ENCODE data around the gene SPATA7.
A peak's percentile ranks its signal among the peaks of the same experiment; 100 is the strongest.

Gene SPATA7

DNA sequence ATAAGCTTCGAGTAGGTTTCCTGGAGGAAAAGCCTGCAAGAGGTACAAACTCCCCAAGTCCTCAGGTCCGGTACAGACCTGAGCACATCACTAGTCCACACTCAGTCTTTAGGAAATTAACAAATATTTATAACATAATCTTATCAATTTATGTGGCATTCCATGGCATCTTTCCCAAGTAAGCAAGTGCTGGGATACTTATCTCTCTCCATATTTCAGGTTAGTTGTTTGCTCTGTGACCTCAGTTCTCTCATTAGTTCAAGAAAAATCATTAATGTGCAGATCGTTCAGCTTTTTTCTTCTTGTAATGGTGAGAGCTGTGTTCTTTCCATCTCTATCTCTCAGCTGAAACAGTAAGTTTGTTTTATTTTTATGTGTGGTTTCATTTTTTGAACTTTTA, 34.7 kb downstream of the SPATA7 start:
- no peak overlapping the region for H3K4me3 ChIP-seq (ENCODE audit: low read length)
- H3K36me3 ChIP-seq (ENCODE audit: insufficient read depth, low read length) = peaks cover 8% of the 10 kb centered on the region
- H3K4me2 ChIP-seq (ENCODE audit: low read length) = no peak overlapping the region
- H3K4me1 ChIP-seq (ENCODE audit: control insufficient read depth, insufficient read depth, low read length) = peaks cover 24% of the 10 kb centered on the region
- H3K9ac ChIP-seq (ENCODE audit: low read depth, low read length) = no peak overlapping the region
- H3K27me3 ChIP-seq (ENCODE audit: control insufficient read depth, insufficient read depth, low read length) = no peaks in the 10 kb centered on the region
- H3K9me3 ChIP-seq (replicated peaks; ENCODE audit: low read length) = no peaks in the 10 kb centered on the region

DNA sequence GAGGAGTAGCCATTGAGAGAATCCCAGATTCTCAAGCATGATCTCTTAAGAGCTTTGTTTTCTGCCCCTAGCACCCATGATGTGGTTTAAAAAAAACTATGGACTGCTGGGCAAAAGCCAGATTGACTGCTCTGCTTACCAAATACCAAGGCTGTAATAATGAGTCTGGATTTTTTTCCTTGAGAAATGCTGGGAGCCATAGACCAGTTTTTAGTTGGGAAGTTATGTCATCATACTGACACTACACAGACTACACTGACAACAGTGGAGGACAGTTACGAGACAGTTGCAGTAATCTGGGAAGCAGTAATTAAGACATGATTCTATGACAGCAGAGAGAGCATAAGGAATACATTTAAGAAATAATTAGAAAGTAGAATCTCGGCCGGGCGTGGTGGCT, 35.8 kb downstream of the SPATA7 start:
- Histone ChIP-seq H3K9ac (ENCODE audit: low read depth, low read length) (no peak overlapping the region), H3K36me3 (ENCODE audit: insufficient read depth, low read length) (peaks cover 8% of the 10 kb centered on the region), H3K4me1 (ENCODE audit: control insufficient read depth, insufficient read depth, low read length) (peaks cover 27% of the 10 kb centered on the region), H3K4me3 (ENCODE audit: low read length) (no peak overlapping the region), H3K9me3 (replicated peaks; ENCODE audit: low read length) (no peaks in the 10 kb centered on the region), H3K27me3 (ENCODE audit: control insufficient read depth, insufficient read depth, low read length) (no peaks in the 10 kb centered on the region), H3K4me2 (ENCODE audit: low read length) (no peak overlapping the region)

DNA sequence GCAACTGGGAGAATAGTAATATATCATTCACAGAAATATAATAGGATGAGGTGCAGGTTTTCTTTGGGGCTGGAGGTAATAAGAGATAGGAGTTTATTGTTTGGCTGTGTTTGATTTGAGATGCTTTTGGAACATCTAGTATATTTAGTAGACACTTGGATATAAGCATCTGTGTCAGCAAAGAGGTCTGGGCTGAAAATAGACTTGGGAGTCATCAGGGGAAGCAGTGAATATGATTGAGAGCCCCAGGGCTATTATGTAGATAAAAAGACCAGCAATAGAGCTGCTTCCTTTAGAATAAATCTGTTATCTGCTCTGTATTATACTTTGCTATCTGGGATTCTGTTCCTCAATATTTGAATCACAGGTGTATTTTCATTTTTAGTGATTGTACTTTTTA, 36.6 kb downstream of the SPATA7 start:
- H3K36me3 ChIP-seq (ENCODE audit: insufficient read depth, low read length) = peaks cover 8% of the 10 kb centered on the region
- H3K9ac ChIP-seq (ENCODE audit: low read depth, low read length) = no peak overlapping the region
- H3K4me2 ChIP-seq (ENCODE audit: low read length) = no peak overlapping the region
- no peak overlapping the region for H3K4me3 ChIP-seq (ENCODE audit: low read length)
- H3K4me1 ChIP-seq (ENCODE audit: control insufficient read depth, insufficient read depth, low read length) = peaks cover 30% of the 10 kb centered on the region
- H3K9me3 ChIP-seq (replicated peaks; ENCODE audit: low read length) = no peaks in the 10 kb centered on the region
- no peaks in the 10 kb centered on the region for H3K27me3 ChIP-seq (ENCODE audit: control insufficient read depth, insufficient read depth, low read length)

DNA sequence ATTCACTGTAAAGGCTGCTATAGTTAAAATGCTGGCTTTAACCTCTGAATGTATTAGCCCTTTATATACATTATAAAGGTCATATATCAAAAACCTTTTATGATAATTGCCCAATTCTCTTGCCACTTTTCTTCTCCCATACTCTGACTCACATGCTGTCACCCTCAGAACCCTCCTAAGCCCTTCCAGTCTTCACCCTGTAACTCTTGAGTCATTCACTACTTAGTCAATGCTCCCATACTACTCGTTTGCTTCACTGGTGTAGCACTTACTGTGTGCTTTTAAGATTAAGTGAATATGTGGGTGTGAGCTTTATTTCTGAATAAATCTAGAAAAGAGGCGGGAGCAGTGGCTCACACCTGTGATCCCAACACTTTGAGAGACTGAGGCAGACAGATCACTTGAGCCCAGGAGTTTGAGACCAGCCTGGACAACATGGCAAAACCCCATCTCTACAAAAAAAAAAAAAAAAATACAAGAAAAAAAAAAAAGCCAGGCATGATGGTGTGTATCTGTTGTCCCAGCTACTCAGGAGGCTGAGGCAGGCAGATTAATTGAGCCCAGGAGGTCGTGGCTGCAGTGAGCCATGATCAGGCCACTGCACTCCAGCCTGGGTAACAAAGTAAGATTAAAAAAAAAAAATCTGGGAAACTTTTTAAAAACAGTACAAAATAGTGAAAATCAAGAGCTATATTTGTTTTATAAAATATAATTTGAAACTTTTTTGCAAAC, 37.6 kb downstream of the SPATA7 start:
- Histone ChIP-seq H3K27me3 (ENCODE audit: control insufficient read depth, insufficient read depth, low read length) (no peaks in the 10 kb centered on the region), H3K4me1 (ENCODE audit: control insufficient read depth, insufficient read depth, low read length) (peaks cover 30% of the 10 kb centered on the region), H3K9me3 (replicated peaks; ENCODE audit: low read length) (no peaks in the 10 kb centered on the region), H3K36me3 (ENCODE audit: insufficient read depth, low read length) (no peaks in the 10 kb centered on the region), H3K4me3 (ENCODE audit: low read length) (no peak overlapping the region), H3K4me2 (ENCODE audit: low read length) (no peak overlapping the region), H3K9ac (ENCODE audit: low read depth, low read length) (no peak overlapping the region)

DNA sequence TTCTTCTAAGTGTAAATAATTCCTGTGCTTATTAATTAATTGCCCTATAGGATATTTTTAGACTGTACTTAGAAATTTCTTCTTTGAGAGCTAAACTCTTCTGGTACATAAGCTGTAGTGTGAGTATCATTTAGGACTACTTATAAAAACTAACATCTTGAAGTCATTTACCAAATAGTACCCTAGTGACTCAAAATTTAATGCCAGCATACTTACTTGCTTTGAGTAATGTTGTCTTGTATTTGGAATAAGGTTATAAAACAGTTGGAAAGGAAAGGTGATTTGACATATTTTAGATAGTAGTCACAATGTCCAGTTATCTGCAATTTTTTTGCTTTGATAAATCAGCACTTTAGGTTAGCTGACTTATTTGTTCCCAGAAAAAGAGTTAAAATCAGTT, 39.1 kb downstream of the SPATA7 start:
- no peak overlapping the region for H3K9ac ChIP-seq (ENCODE audit: low read depth, low read length)
- no peaks in the 10 kb centered on the region for H3K27me3 ChIP-seq (ENCODE audit: control insufficient read depth, insufficient read depth, low read length)
- H3K4me1 ChIP-seq (ENCODE audit: control insufficient read depth, insufficient read depth, low read length) = peaks cover 30% of the 10 kb centered on the region
- peak overlapping the region; percentile 27 for H3K4me2 ChIP-seq (ENCODE audit: low read length)
- no peak overlapping the region for H3K4me3 ChIP-seq (ENCODE audit: low read length)
- H3K36me3 ChIP-seq (ENCODE audit: insufficient read depth, low read length) = no peaks in the 10 kb centered on the region
- H3K9me3 ChIP-seq (replicated peaks; ENCODE audit: low read length) = no peaks in the 10 kb centered on the region

DNA sequence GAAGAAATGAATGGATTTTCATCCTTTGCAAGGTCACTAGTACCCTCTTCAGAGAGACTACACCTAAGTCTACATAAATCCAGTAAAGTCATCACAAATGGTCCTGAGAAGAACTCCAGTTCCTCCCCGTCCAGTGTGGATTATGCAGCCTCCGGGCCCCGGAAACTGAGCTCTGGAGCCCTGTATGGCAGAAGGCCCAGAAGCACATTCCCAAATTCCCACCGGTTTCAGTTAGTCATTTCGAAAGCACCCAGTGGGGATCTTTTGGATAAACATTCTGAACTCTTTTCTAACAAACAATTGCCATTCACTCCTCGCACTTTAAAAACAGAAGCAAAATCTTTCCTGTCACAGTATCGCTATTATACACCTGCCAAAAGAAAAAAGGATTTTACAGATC, 40.8 kb downstream of the SPATA7 start:
- Histone ChIP-seq H3K9me3 (replicated peaks; ENCODE audit: low read length) (no peaks in the 10 kb centered on the region), H3K9ac (ENCODE audit: low read depth, low read length) (no peak overlapping the region), H3K4me2 (ENCODE audit: low read length) (no peak overlapping the region), H3K27me3 (ENCODE audit: control insufficient read depth, insufficient read depth, low read length) (no peaks in the 10 kb centered on the region), H3K36me3 (ENCODE audit: insufficient read depth, low read length) (no peaks in the 10 kb centered on the region), H3K4me3 (ENCODE audit: low read length) (no peak overlapping the region), H3K4me1 (ENCODE audit: control insufficient read depth, insufficient read depth, low read length) (peaks cover 30% of the 10 kb centered on the region)

DNA sequence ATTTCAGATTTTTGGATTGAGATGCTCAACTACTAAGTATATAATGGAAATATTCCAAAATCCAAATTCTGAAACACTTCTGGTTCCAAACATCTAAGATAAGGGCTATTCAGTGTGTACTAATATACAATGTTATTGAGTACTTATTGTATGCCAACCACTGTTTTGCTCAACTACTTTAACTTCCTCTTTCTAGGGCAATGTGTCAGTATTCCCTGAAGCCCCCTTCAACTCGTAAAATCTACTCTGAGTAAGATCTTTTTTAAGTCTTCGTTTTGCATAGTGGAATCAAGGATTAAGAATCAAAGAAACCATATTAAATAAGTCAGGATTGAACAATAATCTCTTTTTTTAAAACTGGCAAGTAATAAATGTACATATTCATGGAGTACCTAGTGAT, 45.5 kb downstream of the SPATA7 start:
- Histone ChIP-seq H3K4me3 (ENCODE audit: low read length) (no peak overlapping the region), H3K27me3 (ENCODE audit: control insufficient read depth, insufficient read depth, low read length) (no peaks in the 10 kb centered on the region), H3K36me3 (ENCODE audit: insufficient read depth, low read length) (no peaks in the 10 kb centered on the region), H3K4me1 (ENCODE audit: control insufficient read depth, insufficient read depth, low read length) (peaks cover 5% of the 10 kb centered on the region), H3K4me2 (ENCODE audit: low read length) (no peak overlapping the region), H3K9ac (ENCODE audit: low read depth, low read length) (no peak overlapping the region), H3K9me3 (replicated peaks; ENCODE audit: low read length) (no peaks in the 10 kb centered on the region)

DNA sequence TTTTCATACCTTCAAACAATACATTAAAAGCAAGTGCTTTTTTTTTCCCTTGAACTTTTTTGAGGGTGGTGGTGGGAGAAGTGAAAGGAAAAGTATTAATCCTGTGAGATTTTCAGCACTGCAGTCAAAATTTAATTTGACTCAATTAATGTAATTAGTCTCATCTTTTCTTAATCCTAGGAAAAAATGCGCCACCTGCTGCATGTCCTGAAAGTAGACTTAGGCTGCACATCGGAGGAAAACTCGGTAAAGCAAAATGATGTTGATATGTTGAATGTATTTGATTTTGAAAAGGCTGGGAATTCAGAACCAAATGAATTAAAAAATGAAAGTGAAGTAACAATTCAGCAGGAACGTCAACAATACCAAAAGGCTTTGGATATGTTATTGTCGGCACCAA, 52.2 kb downstream of the SPATA7 start:
- no peak overlapping the region for H3K4me3 ChIP-seq (ENCODE audit: low read length)

DNA sequence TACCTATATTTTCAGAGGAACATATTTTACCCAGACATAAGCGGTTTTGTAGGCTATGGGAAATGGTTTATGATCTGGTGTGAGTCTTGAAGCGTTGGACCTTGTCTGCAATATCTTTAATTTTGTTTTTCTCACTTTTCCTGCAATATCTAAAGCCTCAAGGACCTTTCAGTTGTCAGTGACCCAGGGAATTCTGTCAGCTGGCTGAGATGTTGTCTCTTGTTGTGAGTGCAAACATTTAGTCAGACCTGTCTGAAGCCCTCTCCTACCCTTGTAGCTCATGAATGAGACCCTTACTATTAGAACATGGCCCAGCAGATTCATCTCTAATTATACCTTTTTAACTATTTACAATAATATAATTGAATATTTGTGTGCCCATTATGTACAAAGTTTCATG, 53.6 kb downstream of the SPATA7 start:
- no peaks in the 10 kb centered on the region for H3K36me3 ChIP-seq (ENCODE audit: insufficient read depth, low read length)
- no peak overlapping the region for H3K9ac ChIP-seq (ENCODE audit: low read depth, low read length)
- H3K4me3 ChIP-seq (ENCODE audit: low read length) = no peak overlapping the region

More for the DNA sequence above, 52.2 kb downstream of the SPATA7 start:
- Histone ChIP-seq H3K9me3 (replicated peaks; ENCODE audit: low read length) (no peaks in the 10 kb centered on the region), H3K27me3 (ENCODE audit: control insufficient read depth, insufficient read depth, low read length) (no peaks in the 10 kb centered on the region), H3K4me1 (ENCODE audit: control insufficient read depth, insufficient read depth, low read length) (no peaks in the 10 kb centered on the region), H3K4me2 (ENCODE audit: low read length) (no peak overlapping the region), H3K9ac (ENCODE audit: low read depth, low read length) (no peak overlapping the region), H3K36me3 (ENCODE audit: insufficient read depth, low read length) (no peaks in the 10 kb centered on the region)

DNA sequence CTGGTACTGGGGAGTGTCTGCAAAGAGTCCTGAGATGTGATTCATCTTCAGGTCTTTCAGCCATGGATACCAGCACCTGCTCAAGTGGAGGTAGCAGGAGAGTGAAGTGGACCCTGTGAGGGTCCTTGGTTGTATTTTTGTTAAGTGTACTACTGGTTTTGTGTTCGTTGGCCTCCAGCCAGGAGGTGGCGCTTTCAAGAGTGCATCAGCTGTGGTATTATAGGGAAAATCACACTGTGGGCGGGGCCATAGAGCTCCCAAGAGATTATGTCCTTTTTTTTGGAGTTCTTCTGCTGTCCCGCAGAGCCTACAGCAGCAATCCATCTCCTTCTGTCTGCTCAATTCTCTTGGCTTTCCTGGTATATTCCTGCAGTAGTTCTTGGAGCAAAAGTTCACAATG, 66.8 kb downstream of the SPATA7 start:
- Histone ChIP-seq H3K4me2 (ENCODE audit: low read length) (no peak overlapping the region), H3K9me3 (replicated peaks; ENCODE audit: low read length) (no peaks in the 10 kb centered on the region), H3K4me3 (ENCODE audit: low read length) (no peak overlapping the region), H3K9ac (ENCODE audit: low read depth, low read length) (no peak overlapping the region), H3K27me3 (ENCODE audit: control insufficient read depth, insufficient read depth, low read length) (no peaks in the 10 kb centered on the region), H3K36me3 (ENCODE audit: insufficient read depth, low read length) (no peaks in the 10 kb centered on the region), H3K4me1 (ENCODE audit: control insufficient read depth, insufficient read depth, low read length) (no peaks in the 10 kb centered on the region)

More for the DNA sequence above, 53.6 kb downstream of the SPATA7 start:
- no peaks in the 10 kb centered on the region for H3K4me1 ChIP-seq (ENCODE audit: control insufficient read depth, insufficient read depth, low read length)
- no peaks in the 10 kb centered on the region for H3K9me3 ChIP-seq (replicated peaks; ENCODE audit: low read length)
- no peak overlapping the region for H3K4me2 ChIP-seq (ENCODE audit: low read length)
- no peaks in the 10 kb centered on the region for H3K27me3 ChIP-seq (ENCODE audit: control insufficient read depth, insufficient read depth, low read length)

DNA sequence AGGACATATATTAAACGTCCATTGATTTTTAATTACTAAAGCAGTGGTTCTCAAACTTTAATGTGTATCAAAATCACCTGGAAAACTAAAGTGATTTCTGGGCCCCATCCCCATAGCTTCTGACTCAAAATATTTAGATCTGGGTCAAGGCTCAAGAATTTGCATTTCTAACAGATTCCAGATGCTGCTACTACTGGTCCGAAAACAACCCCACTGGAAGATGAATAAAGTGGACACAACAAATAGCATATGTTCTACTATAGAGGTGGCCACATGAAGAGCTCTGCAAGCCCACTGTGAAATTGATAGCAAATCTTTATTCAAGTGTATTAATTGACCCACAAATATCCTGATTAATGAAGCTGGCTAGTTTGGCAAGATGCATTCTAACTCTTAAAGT, 69.4 kb downstream of the SPATA7 start:
- no peak overlapping the region for H3K9ac ChIP-seq (ENCODE audit: low read depth, low read length)
- H3K27me3 ChIP-seq (ENCODE audit: control insufficient read depth, insufficient read depth, low read length) = no peaks in the 10 kb centered on the region
- H3K4me2 ChIP-seq (ENCODE audit: low read length) = no peak overlapping the region
- no peak overlapping the region for H3K4me3 ChIP-seq (ENCODE audit: low read length)
- no peaks in the 10 kb centered on the region for H3K9me3 ChIP-seq (replicated peaks; ENCODE audit: low read length)
- no peaks in the 10 kb centered on the region for H3K36me3 ChIP-seq (ENCODE audit: insufficient read depth, low read length)
- H3K4me1 ChIP-seq (ENCODE audit: control insufficient read depth, insufficient read depth, low read length) = no peaks in the 10 kb centered on the region

DNA sequence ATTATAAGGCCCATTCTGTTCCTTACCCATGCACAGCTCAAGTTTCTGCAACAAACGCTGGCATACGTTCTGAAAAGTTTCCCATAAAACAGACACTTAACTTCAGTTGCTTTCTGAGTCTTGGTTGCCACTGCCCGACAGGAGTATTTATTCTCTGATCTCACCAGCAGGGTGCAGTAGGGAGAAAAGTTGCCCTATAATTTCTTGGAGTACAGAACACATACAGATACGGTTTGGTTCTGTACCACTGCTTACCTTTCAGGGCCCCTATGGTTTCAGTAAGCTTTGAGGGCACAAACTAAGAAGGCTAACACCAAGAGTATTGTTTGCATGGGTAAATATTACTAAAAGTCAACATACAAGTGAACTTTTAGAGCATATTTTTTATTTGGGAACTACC, 77.9 kb downstream of the SPATA7 start:
- no peaks in the 10 kb centered on the region for H3K27me3 ChIP-seq (ENCODE audit: control insufficient read depth, insufficient read depth, low read length)
- peaks cover 40% of the 10 kb centered on the region for H3K36me3 ChIP-seq (ENCODE audit: insufficient read depth, low read length)
- H3K9me3 ChIP-seq (replicated peaks; ENCODE audit: low read length) = no peaks in the 10 kb centered on the region

More for the DNA sequence above, 77.9 kb downstream of the SPATA7 start:
- peaks cover 5% of the 10 kb centered on the region for H3K4me1 ChIP-seq (ENCODE audit: control insufficient read depth, insufficient read depth, low read length)
- no peak overlapping the region for H3K4me2 ChIP-seq (ENCODE audit: low read length)
- no peak overlapping the region for H3K4me3 ChIP-seq (ENCODE audit: low read length)
- H3K9ac ChIP-seq (ENCODE audit: low read depth, low read length) = no peak overlapping the region
